SK-N-SH treated with all-trans-retinoic acid at 6 μM for 48 hours (cell line): ENCODE results near the gene FABP1.

ENCODE experiments used
- ATAC-seq: fragments of 200-7000 bp; cut with Tn5 transposase; 3 replicates; pipeline ENCODE4 v1.9.1; 2020; ENCODE audit warnings: mild to moderate bottlenecking, moderate library complexity
- ARNTL ChIP-seq: fragments of 450-650 bp; formaldehyde crosslinking; IDR thresholded peaks from 2 replicates; pipeline ENCODE4 v1.5.0; 2020; ENCODE audit warnings: low read depth, mild to moderate bottlenecking, moderate library complexity, borderline replicate concordance
- BACH2 ChIP-seq: fragments of 250-450 bp; sonication (Bioruptor Pico); IDR thresholded peaks from 2 replicates; pipeline ENCODE4 v1.9.0; 2021; ENCODE audit warnings: mild to moderate bottlenecking, borderline replicate concordance
- ESRRG ChIP-seq: fragments of 250-450 bp; sonication (Bioruptor Pico); IDR thresholded peaks from 2 replicates; pipeline ENCODE4 v1.6.1; 2021; ENCODE audit warnings: mild to moderate bottlenecking
- GLIS3 ChIP-seq: fragments of 250-450 bp; sonication (Bioruptor Pico); IDR thresholded peaks from 2 replicates; pipeline ENCODE4 v1.5.0; 2020; ENCODE audit warnings: mild to moderate bottlenecking, moderate library complexity
- ISL1 ChIP-seq: fragments of 250-450 bp; sonication (Bioruptor Pico); IDR thresholded peaks from 2 replicates; pipeline ENCODE4 v2.1.2; 2022; ENCODE audit warnings: mild to moderate bottlenecking, moderate library complexity
- OSR1 ChIP-seq: fragments of 250-450 bp; sonication (Bioruptor Pico); IDR thresholded peaks from 2 replicates; pipeline ENCODE4 v1.8.0; 2022; ENCODE audit warnings: moderate library complexity, mild to moderate bottlenecking, inconsistent platforms
- POU6F1 ChIP-seq: fragments of 250-450 bp; sonication (Bioruptor Pico); IDR thresholded peaks from 2 replicates; pipeline ENCODE4 v1.8.0; 2021; ENCODE audit warnings: low read depth, mild to moderate bottlenecking, moderate library complexity, borderline replicate concordance
- PPARA ChIP-seq: fragments of 250-450 bp; sonication (Bioruptor Pico); IDR thresholded peaks from 2 replicates; pipeline ENCODE4 v1.5.0; 2020; ENCODE audit warnings: mild to moderate bottlenecking, borderline replicate concordance
- RARB ChIP-seq: fragments of 250-450 bp; sonication (Bioruptor Pico); IDR thresholded peaks from 2 replicates; pipeline ENCODE4 v1.8.0; 2021; ENCODE audit warnings: mild to moderate bottlenecking, moderate library complexity
- SNAI2 ChIP-seq: fragments of 250-450 bp; sonication (Bioruptor Pico); IDR thresholded peaks from 2 replicates; pipeline ENCODE4 v1.5.0; 2020; ENCODE audit warnings: mild to moderate bottlenecking, moderate library complexity
- TCF4 ChIP-seq: fragments of 250-450 bp; sonication (Bioruptor Pico); IDR thresholded peaks from 2 replicates; pipeline ENCODE4 v1.8.0; 2021; ENCODE audit warnings: mild to moderate bottlenecking, moderate library complexity, borderline replicate concordance
- TOX ChIP-seq: fragments of 250-450 bp; sonication (Bioruptor Pico); IDR thresholded peaks from 2 replicates; pipeline ENCODE4 v1.8.0; 2021; ENCODE audit warnings: mild to moderate bottlenecking, moderate library complexity, borderline replicate concordance
- ZC3H10 ChIP-seq: fragments of 250-450 bp; sonication (Bioruptor Pico); IDR thresholded peaks from 2 replicates; pipeline ENCODE4 v1.5.1; 2021; ENCODE audit warnings: mild to moderate bottlenecking, moderate library complexity
- ZFP3 ChIP-seq: fragments of 250-450 bp; sonication (Bioruptor Pico); IDR thresholded peaks from 2 replicates; pipeline ENCODE4 v1.5.0; 2020; ENCODE audit warnings: mild to moderate bottlenecking, moderate library complexity
- ZFP30 ChIP-seq: fragments of 450-650 bp; formaldehyde crosslinking; IDR thresholded peaks from 2 replicates; pipeline ENCODE4 v1.5.0; 2022; ENCODE audit warnings: mild to moderate bottlenecking, moderate library complexity
- ZNF565 ChIP-seq: fragments of 450-650 bp; formaldehyde crosslinking; conservative IDR thresholded peaks from 2 replicates; pipeline ENCODE4 v1.5.0; 2020; ENCODE audit warnings: low read depth, mild to moderate bottlenecking, moderate library complexity
- ZNF70 ChIP-seq: fragments of 450-650 bp; formaldehyde crosslinking; IDR thresholded peaks from 2 replicates; pipeline ENCODE4 v1.5.0; 2020; ENCODE audit warnings: mild to moderate bottlenecking, moderate library complexity
- ZNF8 ChIP-seq: fragments of 450-650 bp; formaldehyde crosslinking; IDR thresholded peaks from 2 replicates; pipeline ENCODE4 v1.5.0; 2020; ENCODE audit warnings: mild to moderate bottlenecking, moderate library complexity
- TF ChIP-seq, protein P1 (sequence below): fragments of 250-450 bp; sonication (Bioruptor Pico); IDR thresholded peaks from 2 replicates; pipeline ENCODE4 v1.5.1; 2020; ENCODE audit warnings: low read depth, mild to moderate bottlenecking, moderate library complexity
- TF ChIP-seq, protein P2 (sequence below): fragments of 250-450 bp; sonication (Bioruptor Pico); IDR thresholded peaks from 2 replicates; pipeline ENCODE4 v1.8.0; 2020; ENCODE audit warnings: mild to moderate bottlenecking, moderate library complexity, borderline replicate concordance
- TF ChIP-seq, protein P3 (sequence below): fragments of 250-450 bp; sonication (Bioruptor Pico); IDR thresholded peaks from 2 replicates; pipeline ENCODE4 v1.5.0; 2020; ENCODE audit warnings: mild to moderate bottlenecking, moderate library complexity
- TF ChIP-seq, protein P4 (sequence below): fragments of 250-450 bp; sonication (Bioruptor Pico); IDR thresholded peaks from 2 replicates; pipeline ENCODE4 v1.5.1; 2021; ENCODE audit warnings: mild to moderate bottlenecking, moderate library complexity

Gene FABP1

DNA sequence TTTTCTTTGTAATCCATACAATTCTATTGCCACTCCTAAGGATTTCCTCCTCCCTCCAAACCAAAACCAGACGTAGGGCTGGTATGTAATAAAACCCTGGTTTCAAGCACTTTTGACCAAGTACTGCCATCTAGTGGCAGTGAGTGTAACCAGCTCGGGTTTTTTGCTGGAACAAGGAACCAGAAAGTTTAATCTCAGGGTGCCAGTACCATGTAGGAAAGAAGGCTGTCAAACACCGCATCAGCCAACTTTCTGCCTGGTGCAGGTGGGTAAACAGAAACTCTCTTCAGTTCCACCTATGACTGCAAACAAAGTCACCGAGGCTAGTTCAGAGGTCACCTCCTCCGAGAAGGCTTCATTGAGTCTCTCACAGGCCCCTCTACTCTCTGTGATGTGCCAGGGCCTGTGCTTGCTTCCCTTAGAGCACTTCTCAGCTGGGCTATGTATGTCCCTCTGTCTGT lies 32.1 kb upstream of the FABP1 start:
- TF ChIP-seq ZC3H10 (CRISPR knock-in tag) (no peak), ISL1 (no peak), POU6F1 (CRISPR knock-in tag) (no peak), ESRRG (CRISPR knock-in tag) (no peak)
- peak; percentile 89 for ATAC-seq

DNA sequence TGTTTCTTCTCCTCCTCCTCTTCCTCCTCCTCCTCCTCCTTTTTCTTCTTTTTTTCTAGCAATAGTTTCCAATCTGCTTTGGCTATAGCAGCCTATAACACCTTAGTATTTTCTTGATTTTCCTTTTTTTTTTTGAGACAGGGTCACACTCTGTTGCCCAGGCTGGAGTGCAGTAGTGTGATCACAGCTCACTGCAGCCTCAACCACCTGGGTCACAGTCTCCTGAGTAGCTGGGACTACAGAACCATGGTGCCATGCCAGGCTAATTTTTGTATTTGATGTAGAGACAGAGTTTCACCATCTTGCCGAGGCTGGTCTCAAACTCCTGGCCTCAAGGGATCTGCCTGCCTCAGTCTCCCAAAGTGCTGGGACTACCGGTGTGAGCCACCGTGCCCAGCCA lies 31.6 kb upstream of the FABP1 start:
- TF ChIP-seq GLIS3 (CRISPR knock-in tag): no peak
- no peak for TF ChIP-seq ISL1
- TF ChIP-seq, protein P1, sequence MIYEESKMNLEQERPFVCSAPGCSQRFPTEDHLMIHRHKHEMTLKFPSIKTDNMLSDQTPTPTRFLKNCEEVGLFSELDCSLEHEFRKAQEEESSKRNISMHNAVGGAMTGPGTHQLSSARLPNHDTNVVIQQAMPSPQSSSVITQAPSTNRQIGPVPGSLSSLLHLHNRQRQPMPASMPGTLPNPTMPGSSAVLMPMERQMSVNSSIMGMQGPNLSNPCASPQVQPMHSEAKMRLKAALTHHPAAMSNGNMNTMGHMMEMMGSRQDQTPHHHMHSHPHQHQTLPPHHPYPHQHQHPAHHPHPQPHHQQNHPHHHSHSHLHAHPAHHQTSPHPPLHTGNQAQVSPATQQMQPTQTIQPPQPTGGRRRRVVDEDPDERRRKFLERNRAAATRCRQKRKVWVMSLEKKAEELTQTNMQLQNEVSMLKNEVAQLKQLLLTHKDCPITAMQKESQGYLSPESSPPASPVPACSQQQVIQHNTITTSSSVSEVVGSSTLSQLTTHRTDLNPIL (CRISPR knock-in tag): no peak
- TF ChIP-seq ZNF8 (CRISPR knock-in tag): no peak
- no peak for TF ChIP-seq PPARA
- TF ChIP-seq, protein P2, sequence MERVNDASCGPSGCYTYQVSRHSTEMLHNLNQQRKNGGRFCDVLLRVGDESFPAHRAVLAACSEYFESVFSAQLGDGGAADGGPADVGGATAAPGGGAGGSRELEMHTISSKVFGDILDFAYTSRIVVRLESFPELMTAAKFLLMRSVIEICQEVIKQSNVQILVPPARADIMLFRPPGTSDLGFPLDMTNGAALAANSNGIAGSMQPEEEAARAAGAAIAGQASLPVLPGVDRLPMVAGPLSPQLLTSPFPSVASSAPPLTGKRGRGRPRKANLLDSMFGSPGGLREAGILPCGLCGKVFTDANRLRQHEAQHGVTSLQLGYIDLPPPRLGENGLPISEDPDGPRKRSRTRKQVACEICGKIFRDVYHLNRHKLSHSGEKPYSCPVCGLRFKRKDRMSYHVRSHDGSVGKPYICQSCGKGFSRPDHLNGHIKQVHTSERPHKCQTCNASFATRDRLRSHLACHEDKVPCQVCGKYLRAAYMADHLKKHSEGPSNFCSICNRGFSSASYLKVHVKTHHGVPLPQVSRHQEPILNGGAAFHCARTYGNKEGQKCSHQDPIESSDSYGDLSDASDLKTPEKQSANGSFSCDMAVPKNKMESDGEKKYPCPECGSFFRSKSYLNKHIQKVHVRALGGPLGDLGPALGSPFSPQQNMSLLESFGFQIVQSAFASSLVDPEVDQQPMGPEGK: no peak
- TF ChIP-seq, protein P3, sequence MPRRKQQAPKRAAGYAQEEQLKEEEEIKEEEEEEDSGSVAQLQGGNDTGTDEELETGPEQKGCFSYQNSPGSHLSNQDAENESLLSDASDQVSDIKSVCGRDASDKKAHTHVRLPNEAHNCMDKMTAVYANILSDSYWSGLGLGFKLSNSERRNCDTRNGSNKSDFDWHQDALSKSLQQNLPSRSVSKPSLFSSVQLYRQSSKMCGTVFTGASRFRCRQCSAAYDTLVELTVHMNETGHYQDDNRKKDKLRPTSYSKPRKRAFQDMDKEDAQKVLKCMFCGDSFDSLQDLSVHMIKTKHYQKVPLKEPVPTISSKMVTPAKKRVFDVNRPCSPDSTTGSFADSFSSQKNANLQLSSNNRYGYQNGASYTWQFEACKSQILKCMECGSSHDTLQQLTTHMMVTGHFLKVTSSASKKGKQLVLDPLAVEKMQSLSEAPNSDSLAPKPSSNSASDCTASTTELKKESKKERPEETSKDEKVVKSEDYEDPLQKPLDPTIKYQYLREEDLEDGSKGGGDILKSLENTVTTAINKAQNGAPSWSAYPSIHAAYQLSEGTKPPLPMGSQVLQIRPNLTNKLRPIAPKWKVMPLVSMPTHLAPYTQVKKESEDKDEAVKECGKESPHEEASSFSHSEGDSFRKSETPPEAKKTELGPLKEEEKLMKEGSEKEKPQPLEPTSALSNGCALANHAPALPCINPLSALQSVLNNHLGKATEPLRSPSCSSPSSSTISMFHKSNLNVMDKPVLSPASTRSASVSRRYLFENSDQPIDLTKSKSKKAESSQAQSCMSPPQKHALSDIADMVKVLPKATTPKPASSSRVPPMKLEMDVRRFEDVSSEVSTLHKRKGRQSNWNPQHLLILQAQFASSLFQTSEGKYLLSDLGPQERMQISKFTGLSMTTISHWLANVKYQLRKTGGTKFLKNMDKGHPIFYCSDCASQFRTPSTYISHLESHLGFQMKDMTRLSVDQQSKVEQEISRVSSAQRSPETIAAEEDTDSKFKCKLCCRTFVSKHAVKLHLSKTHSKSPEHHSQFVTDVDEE (CRISPR knock-in tag): no peak
- no peak for TF ChIP-seq ZFP3 (CRISPR knock-in tag)
- no peak for TF ChIP-seq ARNTL (CRISPR knock-in tag)
- TF ChIP-seq TOX: no peak
- TF ChIP-seq TCF4 (CRISPR knock-in tag): no peak
- TF ChIP-seq ZNF70 (CRISPR knock-in tag): no peak
- TF ChIP-seq ZFP30 (CRISPR knock-in tag): no peak
- no peak for TF ChIP-seq OSR1
- no peak for TF ChIP-seq POU6F1 (CRISPR knock-in tag)
- TF ChIP-seq ZC3H10 (CRISPR knock-in tag): no peak
- TF ChIP-seq RARB: no peak
- no peak for TF ChIP-seq SNAI2
- TF ChIP-seq ZNF565 (CRISPR knock-in tag): no peak
- peak; percentile 25; the same call in 2 of the 3 replicates for ATAC-seq

DNA sequence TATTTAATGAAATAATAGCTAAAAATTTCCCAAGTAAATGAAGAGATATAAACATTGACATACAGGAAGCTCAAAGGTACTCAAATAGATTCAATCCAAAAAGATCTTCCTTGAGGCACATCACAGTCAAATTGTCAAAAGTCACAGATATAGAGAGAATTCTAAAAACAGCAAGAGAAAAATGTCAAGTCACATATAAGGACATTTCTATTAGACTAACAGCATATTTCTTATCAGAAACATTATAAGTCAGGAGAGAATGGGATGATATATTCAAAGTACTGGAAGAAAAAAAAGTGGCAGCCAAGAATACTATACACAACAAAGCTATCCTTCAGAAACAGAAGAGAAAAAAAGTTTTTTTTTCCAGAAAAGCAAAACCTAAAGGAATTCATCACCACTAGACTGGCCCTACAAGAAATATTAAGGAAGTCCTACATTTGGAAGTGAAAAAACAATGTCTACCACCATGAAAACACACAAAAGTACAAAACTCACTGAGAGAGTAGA lies 21.1 kb upstream of the FABP1 start:
- ATAC-seq: no peak
- TF ChIP-seq TCF4 (CRISPR knock-in tag) (no peak), RARB (no peak), ZC3H10 (CRISPR knock-in tag) (no peak), BACH2 (no peak), TOX (no peak), ESRRG (CRISPR knock-in tag) (no peak), OSR1 (no peak), ZNF70 (CRISPR knock-in tag) (no peak)
- TF ChIP-seq, protein P3 (CRISPR knock-in tag): no peak
- TF ChIP-seq, protein P1 (CRISPR knock-in tag): no peak
- TF ChIP-seq, protein P4, sequence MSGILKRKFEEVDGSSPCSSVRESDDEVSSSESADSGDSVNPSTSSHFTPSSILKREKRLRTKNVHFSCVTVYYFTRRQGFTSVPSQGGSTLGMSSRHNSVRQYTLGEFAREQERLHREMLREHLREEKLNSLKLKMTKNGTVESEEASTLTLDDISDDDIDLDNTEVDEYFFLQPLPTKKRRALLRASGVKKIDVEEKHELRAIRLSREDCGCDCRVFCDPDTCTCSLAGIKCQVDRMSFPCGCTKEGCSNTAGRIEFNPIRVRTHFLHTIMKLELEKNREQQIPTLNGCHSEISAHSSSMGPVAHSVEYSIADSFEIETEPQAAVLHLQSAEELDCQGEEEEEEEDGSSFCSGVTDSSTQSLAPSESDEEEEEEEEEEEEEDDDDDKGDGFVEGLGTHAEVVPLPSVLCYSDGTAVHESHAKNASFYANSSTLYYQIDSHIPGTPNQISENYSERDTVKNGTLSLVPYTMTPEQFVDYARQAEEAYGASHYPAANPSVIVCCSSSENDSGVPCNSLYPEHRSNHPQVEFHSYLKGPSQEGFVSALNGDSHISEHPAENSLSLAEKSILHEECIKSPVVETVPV (CRISPR knock-in tag): no peak
